HEK293 (cell line): Measurements from ENCODE around the gene TGIF1.

Experiments
- CTCF ChIA-PET: fragments of 350-600 bp; formaldehyde crosslinking; extraction: SDS; loops from one replicate; lab custom pipeline; 2021; ENCODE audit warnings: antibody characterized with exemption; lab: Yijun Ruan, JAX
- POLR2A ChIA-PET: fragments of 300-600 bp; formaldehyde crosslinking; extraction: SDS; loops from one replicate; lab custom pipeline; 2020; ENCODE audit warnings: antibody characterized with exemption, inconsistent platforms; lab: Yijun Ruan, JAX
- H3K27ac ChIP-seq: fragments of 200-500 bp; sonication (Bioruptor generic); 2 replicates; pipeline ENCODE4 v1.5.1; 2014; ENCODE audit warnings: low read depth, low read length, control low read depth, inconsistent platforms; ENCODE audit errors: extremely low read depth
- H3K36me3 ChIP-seq, 2 experiments: fragments of 200-500 bp in 1 of 2; sonication (Bioruptor generic) in 1 of 2; 1 replicate in 1 of 2; 2 replicates in 1 of 2; pipeline ENCODE4 v1.5.1; 2014 to 2017; ENCODE audit warnings: inconsistent platforms in 2 of 2, low read length in 2 of 2; ENCODE audit not compliant: control insufficient read depth in 2 of 2, insufficient read depth in 1 of 2
- H3K4me1 ChIP-seq: fragments of 200-500 bp; sonication (Bioruptor generic); 2 replicates; pipeline ENCODE4 v1.5.1; 2014; ENCODE audit warnings: mild to moderate bottlenecking, low read length, inconsistent platforms; ENCODE audit not compliant: control insufficient read depth, insufficient read depth
- H3K4me3 ChIP-seq: 2 replicates; pipeline ENCODE4 v1.5.1; 2011; ENCODE audit warnings: low read depth, mild to moderate bottlenecking, control low read depth, low read length, moderate library complexity
- H3K9me3 ChIP-seq: fragments of 200-500 bp; sonication (Bioruptor generic); 2 replicates; pipeline ENCODE4 v1.5.1; 2014; ENCODE audit warnings: low read depth, low read length, inconsistent platforms; ENCODE audit not compliant: control insufficient read depth, insufficient read depth
- CTCF ChIP-seq: fragments of 450-650 bp; formaldehyde crosslinking; IDR thresholded peaks from 2 replicates; pipeline ENCODE4 v1.5.1; 2016; ENCODE audit warnings: missing biosample characterization, missing genetic modification characterization
- GLI4 ChIP-seq: fragments of 450-650 bp; formaldehyde crosslinking; IDR thresholded peaks from 2 replicates; pipeline ENCODE4 v1.5.1; 2016; ENCODE audit warnings: missing biosample characterization, missing genetic modification characterization
- REPIN1 ChIP-seq: fragments of 450-650 bp; formaldehyde crosslinking; IDR thresholded peaks from 2 replicates; pipeline ENCODE4 v1.5.1; 2017; ENCODE audit warnings: missing biosample characterization, missing genetic modification characterization, low read depth
- ZNF132 ChIP-seq: fragments of 450-650 bp; formaldehyde crosslinking; IDR thresholded peaks from 2 replicates; pipeline ENCODE4 v1.5.1; 2017; ENCODE audit warnings: missing biosample characterization, missing genetic modification characterization, borderline replicate concordance
- ZNF18 ChIP-seq: fragments of 450-650 bp; formaldehyde crosslinking; IDR thresholded peaks from 2 replicates; pipeline ENCODE4 v1.5.1; 2016; ENCODE audit warnings: missing biosample characterization, missing genetic modification characterization
- ZNF280D ChIP-seq: fragments of 450-650 bp; formaldehyde crosslinking; IDR thresholded peaks from 2 replicates; pipeline ENCODE4 v1.5.1; 2016; ENCODE audit warnings: missing biosample characterization, missing genetic modification characterization
- ZNF350 ChIP-seq: fragments of 450-650 bp; formaldehyde crosslinking; IDR thresholded peaks from 2 replicates; pipeline ENCODE4 v1.5.0; 2017; ENCODE audit warnings: missing biosample characterization, mild to moderate bottlenecking, missing genetic modification characterization
- ZNF585B ChIP-seq: fragments of 450-650 bp; formaldehyde crosslinking; IDR thresholded peaks from 2 replicates; pipeline ENCODE4 v1.5.1; 2016; ENCODE audit warnings: missing biosample characterization, missing genetic modification characterization
- ZNF621 ChIP-seq: fragments of 450-650 bp; formaldehyde crosslinking; IDR thresholded peaks from 2 replicates; pipeline ENCODE4 v1.5.1; 2017; ENCODE audit warnings: missing biosample characterization, missing genetic modification characterization
- ZNF623 ChIP-seq: fragments of 450-650 bp; formaldehyde crosslinking; IDR thresholded peaks from 2 replicates; pipeline ENCODE4 v1.5.1; 2016; ENCODE audit warnings: missing biosample characterization, missing genetic modification characterization
- ZNF670 ChIP-seq: fragments of 450-650 bp; formaldehyde crosslinking; IDR thresholded peaks from 2 replicates; pipeline ENCODE4 v1.5.1; 2016; ENCODE audit warnings: missing biosample characterization, missing genetic modification characterization, low read depth
- ZNF776 ChIP-seq: fragments of 450-650 bp; formaldehyde crosslinking; IDR thresholded peaks from 2 replicates; pipeline ENCODE4 v1.5.0; 2017; ENCODE audit warnings: missing biosample characterization, missing genetic modification characterization, borderline replicate concordance
- ZNF792 ChIP-seq: fragments of 450-650 bp; formaldehyde crosslinking; IDR thresholded peaks from 2 replicates; pipeline ENCODE4 v1.5.1; 2016; ENCODE audit warnings: missing biosample characterization, missing genetic modification characterization
- ZNF837 ChIP-seq: fragments of 450-650 bp; formaldehyde crosslinking; IDR thresholded peaks from 2 replicates; pipeline ENCODE4 v1.5.1; 2016; ENCODE audit warnings: missing biosample characterization, missing genetic modification characterization
- TF ChIP-seq, protein P1 (sequence below): fragments of 450-650 bp; formaldehyde crosslinking; IDR thresholded peaks from 2 replicates; pipeline ENCODE4 v1.5.1; 2016; ENCODE audit warnings: missing biosample characterization, missing genetic modification characterization, low read depth
- TF ChIP-seq, protein P2 (sequence below): fragments of 450-650 bp; formaldehyde crosslinking; IDR thresholded peaks from 2 replicates; pipeline ENCODE4 v1.5.1; 2016; ENCODE audit warnings: missing biosample characterization, missing genetic modification characterization, low read depth
- TF ChIP-seq, protein P3 (sequence below): IDR thresholded peaks from 2 replicates; pipeline ENCODE4 v1.6.1; 2011; ENCODE audit warnings: mild to moderate bottlenecking, low read depth, low read length, borderline replicate concordance

The TGIF1 gene

GRCh38 chr18:3486512-3486911 is 36.5 kb downstream of the TGIF1 start:
- TF ChIP-seq ZNF280D (no peak), ZNF18 (tag by site-specific recombination) (no peak), REPIN1 (tag by site-specific recombination) (no peak), ZNF585B (no peak), ZNF670 (tag by site-specific recombination) (no peak), ZNF776 (tag by site-specific recombination) (no peak), CTCF (no peak), ZNF621 (tag by site-specific recombination) (no peak), ZNF792 (no peak), GLI4 (tag by site-specific recombination) (no peak), ZNF132 (no peak), ZNF623 (no peak), ZNF350 (tag by site-specific recombination) (no peak), ZNF837 (tag by site-specific recombination) (no peak)
- TF ChIP-seq, protein P1, sequence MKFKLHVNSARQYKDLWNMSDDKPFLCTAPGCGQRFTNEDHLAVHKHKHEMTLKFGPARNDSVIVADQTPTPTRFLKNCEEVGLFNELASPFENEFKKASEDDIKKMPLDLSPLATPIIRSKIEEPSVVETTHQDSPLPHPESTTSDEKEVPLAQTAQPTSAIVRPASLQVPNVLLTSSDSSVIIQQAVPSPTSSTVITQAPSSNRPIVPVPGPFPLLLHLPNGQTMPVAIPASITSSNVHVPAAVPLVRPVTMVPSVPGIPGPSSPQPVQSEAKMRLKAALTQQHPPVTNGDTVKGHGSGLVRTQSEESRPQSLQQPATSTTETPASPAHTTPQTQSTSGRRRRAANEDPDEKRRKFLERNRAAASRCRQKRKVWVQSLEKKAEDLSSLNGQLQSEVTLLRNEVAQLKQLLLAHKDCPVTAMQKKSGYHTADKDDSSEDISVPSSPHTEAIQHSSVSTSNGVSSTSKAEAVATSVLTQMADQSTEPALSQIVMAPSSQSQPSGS (tag by site-specific recombination), result no peak
- TF ChIP-seq, protein P2, sequence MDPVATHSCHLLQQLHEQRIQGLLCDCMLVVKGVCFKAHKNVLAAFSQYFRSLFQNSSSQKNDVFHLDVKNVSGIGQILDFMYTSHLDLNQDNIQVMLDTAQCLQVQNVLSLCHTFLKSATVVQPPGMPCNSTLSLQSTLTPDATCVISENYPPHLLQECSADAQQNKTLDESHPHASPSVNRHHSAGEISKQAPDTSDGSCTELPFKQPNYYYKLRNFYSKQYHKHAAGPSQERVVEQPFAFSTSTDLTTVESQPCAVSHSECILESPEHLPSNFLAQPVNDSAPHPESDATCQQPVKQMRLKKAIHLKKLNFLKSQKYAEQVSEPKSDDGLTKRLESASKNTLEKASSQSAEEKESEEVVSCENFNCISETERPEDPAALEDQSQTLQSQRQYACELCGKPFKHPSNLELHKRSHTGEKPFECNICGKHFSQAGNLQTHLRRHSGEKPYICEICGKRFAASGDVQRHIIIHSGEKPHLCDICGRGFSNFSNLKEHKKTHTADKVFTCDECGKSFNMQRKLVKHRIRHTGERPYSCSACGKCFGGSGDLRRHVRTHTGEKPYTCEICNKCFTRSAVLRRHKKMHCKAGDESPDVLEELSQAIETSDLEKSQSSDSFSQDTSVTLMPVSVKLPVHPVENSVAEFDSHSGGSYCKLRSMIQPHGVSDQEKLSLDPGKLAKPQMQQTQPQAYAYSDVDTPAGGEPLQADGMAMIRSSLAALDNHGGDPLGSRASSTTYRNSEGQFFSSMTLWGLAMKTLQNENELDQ, result no peak
- TF ChIP-seq, protein P3, sequence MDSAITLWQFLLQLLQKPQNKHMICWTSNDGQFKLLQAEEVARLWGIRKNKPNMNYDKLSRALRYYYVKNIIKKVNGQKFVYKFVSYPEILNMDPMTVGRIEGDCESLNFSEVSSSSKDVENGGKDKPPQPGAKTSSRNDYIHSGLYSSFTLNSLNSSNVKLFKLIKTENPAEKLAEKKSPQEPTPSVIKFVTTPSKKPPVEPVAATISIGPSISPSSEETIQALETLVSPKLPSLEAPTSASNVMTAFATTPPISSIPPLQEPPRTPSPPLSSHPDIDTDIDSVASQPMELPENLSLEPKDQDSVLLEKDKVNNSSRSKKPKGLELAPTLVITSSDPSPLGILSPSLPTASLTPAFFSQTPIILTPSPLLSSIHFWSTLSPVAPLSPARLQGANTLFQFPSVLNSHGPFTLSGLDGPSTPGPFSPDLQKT, result no peak
- ChIA-PET CTCF (interaction anchor here (1.0 kb wide), 1 partner anchor 13 kb away, joined by 5 read pairs; no protein-coding TSS in a partner anchor), POLR2A (no interaction called here)
- Histone ChIP-seq H3K4me3 (no peak overlapping the region), H3K9me3 (no peaks in the 10 kb centered on the region), H3K27ac (no peak overlapping the region), H3K4me1 (no peaks in the 10 kb centered on the region), H3K36me3 (no peaks in the 10 kb centered on the region)
